Esophagus muscularis mucosa (tissue), 3 donors: ENCODE results near the gene PARG.
"Not testable (repeated sequence)": the region's sequence is repeated elsewhere in the genome, so short reads cannot be mapped to it uniquely, and the experiment has no call there.

Experiments
- EP300 ChIP-seq: sonication (generic); formaldehyde crosslinking; IDR thresholded peaks from one replicate; pipeline ENCODE4 v1.6.1; 2017; ENCODE audit warnings: antibody characterized with exemption
- TF ChIP-seq, protein P1 (sequence below), 3 experiments: fragments of 200-600 bp in 2 of 3; fragments of 450-650 bp in 1 of 3; sonication (generic) in 2 of 3; IDR thresholded peaks; one replicate each; pipeline ENCODE4 v1.5.1; 2017 to 2019; ENCODE audit warnings: antibody characterized with exemption in 3 of 3, mild to moderate bottlenecking in 2 of 3, moderate library complexity in 1 of 3

DNA sequence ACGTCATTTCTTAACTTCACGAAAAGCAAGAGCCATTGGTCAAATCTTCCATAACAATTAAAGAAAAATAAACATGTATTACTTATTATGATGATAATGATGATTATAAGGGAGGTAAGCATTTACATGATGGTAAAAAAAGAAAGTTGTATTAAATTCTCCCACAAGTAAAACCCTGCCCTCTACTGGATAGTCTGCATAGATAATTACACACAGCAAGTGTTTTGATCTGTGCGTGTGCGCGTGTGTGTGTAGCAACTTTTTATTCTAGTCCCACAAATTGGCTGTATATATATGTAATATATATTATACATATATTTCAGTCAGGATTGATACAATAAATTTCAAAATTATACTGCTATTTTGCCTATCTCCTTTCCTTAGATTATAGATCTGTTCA, 51.8 kb downstream of the PARG start:
- TF ChIP-seq, protein P1, sequence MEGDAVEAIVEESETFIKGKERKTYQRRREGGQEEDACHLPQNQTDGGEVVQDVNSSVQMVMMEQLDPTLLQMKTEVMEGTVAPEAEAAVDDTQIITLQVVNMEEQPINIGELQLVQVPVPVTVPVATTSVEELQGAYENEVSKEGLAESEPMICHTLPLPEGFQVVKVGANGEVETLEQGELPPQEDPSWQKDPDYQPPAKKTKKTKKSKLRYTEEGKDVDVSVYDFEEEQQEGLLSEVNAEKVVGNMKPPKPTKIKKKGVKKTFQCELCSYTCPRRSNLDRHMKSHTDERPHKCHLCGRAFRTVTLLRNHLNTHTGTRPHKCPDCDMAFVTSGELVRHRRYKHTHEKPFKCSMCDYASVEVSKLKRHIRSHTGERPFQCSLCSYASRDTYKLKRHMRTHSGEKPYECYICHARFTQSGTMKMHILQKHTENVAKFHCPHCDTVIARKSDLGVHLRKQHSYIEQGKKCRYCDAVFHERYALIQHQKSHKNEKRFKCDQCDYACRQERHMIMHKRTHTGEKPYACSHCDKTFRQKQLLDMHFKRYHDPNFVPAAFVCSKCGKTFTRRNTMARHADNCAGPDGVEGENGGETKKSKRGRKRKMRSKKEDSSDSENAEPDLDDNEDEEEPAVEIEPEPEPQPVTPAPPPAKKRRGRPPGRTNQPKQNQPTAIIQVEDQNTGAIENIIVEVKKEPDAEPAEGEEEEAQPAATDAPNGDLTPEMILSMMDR (IDR thresholded peaks at IDR 0.05), result not testable (repeated sequence)
- TF ChIP-seq EP300, result not testable (repeated sequence)
